Left ventricle myocardium superior (tissue), 1 donor: ENCODE data around the gene SETBP1. TPM values are rescaled to one million over a fixed set of nuclear protein-coding genes. Genes with fewer than 3 reads are reported as not detected.

Source experiments
- ATAC-seq: fragments of 200-7000 bp; cut with Tn5 transposase; one replicate; pipeline ENCODE4 v1.9.1; 2020; ENCODE audit warnings: mild to moderate bottlenecking, moderate library complexity
- DNase-seq: peaks from one replicate; pipeline ENCODE4 v3.0.0-alpha.2; 2020
- intact Hi-C: fragments of 100-400 bp; cut with micrococcal nuclease; formaldehyde crosslinking; loops from one replicate; pipeline ENCODE4 v1.11.0; 2022
- total RNA-seq: library from RNA; stranded (reverse); fragmentation: NEBNext Ultra II Directional; extraction: Animal tissue kit (Norgen Biotek cat#: 25700); gene quantifications from one replicate; pipeline ENCODE4 v1.2.1, GENCODE V29; 2021
- donor health status: DM: no; HTN: yes; CAD: no; lungs with severe emphysema.

SETBP1 gene
- total RNA-seq, 1 donor from 2014 or later: 6.7 TPM

DNA sequence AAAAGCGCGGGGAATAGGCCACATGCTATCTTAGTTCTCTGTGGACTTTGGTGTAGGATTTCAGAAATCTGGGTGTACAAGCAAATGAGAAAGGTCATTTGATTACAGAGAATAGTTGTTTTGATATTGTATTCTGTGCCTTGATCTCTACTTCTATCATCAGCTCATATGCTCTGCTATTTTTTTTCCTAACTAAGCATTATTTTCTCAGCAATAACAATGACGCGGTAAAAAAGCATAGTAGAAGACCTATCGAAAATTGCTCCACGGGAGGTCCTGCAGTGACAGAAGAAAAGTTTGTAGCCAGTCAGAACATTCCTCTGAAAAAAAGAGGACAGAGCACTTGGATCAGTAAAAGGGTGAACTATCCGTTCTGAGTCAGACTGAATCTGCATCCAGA is 2.8 kb upstream of the SETBP1 start:
- ATAC-seq (no peak), DNase-seq (no peak)
- intact Hi-C loops: loop anchor here (10.0 kb wide), 2 partner anchors 537 to 543 kb away; no protein-coding TSS in a partner anchor

DNA sequence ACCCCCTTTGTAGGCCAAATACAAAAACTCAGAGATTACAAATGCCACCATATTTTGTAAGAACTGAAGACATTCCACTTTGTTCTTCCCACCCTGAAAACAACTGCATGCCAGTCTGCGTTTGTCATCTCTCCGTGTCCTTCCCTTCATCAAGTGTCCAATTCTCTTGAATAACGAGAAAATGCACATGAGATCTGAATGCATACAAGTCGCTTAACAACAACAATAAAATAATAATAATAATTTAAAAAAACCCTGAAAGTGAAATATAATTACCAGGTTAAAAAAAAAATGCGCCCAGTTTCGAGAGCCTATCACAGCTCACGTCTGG is 2.0 kb upstream of the SETBP1 start:
- DNase-seq: no peak
- no peak for ATAC-seq
- intact Hi-C loops: loop anchor here (10.0 kb wide), 2 partner anchors 536 to 544 kb away; no protein-coding TSS in a partner anchor

DNA sequence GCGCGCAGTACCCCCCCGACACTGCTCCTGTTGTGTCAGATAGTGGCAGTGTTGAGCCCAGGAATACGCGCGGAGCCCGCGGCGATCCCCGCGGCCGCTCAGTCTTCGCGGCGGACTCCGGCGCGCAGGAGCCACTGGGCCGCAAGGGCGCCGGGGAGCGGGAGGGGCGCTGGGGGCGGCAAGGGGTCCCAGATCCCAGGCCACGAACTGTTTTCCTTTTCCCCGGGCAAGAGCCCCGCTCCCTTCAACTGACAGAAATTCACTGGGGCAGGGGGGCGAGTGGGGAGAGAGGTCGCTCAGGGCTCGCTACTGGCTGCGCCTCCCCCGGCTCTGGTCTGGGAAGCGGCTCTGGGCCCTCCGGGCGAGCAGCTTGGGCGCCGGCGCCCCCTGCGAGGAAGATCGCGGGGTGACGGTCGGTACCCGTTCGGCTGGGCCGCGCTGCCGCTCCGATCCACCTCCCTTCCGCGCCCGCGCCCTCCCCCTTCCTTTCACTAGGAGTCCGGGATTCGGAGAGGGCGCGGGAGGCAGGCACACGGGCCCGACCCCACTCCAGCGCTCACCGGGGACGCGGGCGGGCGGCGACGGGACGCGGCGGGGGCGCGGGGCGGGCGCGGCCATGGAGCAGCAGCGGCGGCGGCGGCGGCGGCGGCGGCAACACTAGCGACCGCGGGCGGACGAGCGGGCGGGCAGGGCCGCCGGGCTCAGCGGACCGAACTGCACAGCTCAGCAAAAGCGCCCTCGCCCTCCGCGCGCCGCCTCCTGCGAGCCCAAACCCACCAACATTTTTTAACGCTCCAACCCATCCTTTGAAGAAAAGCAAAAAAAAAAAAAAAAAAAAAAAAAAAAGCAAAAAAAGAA is 1.4 kb upstream of the SETBP1 start:
- peak; percentile 97 for ATAC-seq
- DNase-seq: peak; percentile 92
- intact Hi-C loops: loop anchor here (10.0 kb wide), 2 partner anchors 536 to 544 kb away; no protein-coding TSS in a partner anchor

DNA sequence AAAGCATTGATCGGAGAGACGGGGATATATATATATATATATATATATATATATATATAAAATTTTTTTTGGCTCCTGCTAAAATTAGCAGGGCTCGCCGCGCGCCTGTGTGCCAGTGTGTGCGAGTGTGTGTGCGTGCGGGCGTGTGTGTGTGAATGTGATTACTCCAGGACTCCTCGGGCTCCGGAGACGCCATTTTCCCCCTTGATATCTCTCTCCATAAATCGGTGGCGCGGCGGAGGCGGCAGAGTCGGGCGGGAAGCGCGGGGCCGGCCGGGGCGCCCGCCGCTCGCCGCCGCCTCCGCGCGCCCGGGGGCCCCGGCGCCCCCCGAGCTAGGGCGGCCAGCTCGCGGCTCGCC is 795 bp upstream of the SETBP1 start:
- ATAC-seq (no peak), DNase-seq (peak; percentile 75)
- intact Hi-C loops: loop anchor here (10.0 kb wide), 3 partner anchors 205 to 545 kb away; no protein-coding TSS in a partner anchor

DNA sequence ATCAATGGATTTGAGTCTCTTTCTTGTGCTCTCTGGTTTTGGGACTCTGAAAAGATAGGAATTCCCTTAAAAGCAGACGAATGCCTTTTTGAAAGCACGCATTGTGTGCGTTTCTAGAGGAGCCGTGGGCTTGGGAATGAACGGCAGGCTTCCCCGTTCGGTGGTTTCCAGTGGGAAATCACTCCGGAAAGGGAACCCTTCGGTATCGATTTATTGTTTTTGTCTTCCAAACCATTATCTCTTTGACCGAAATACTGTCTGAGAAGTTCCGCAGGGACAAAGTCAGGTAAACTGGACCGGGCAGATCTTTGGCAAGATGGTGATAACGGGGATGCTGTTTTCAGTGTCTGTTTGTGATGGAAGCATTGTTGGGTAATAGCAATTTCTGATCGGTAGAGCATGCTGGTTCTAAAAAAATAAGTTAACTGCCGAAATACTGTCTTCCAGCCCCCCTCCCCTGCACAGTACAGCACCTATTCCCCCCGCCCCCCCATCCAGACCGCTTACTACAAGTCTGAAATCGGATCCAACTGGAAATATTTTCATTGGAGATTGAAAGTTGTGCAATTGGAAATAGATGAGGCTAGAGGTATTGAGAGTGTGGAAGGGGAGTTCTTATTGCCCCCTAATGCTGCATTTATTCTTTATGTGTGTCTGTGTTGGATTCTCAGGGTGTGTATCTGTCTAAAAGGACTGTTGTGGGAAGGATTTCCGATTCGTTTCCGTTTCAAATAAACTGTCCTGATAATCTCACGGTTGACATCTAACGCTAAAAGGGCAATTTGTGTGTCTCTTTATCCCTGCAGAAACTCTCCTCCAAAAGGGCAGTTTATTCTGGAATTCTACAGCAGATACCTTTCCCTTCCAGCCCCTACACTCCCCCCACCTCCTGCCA is 635 bp downstream of the SETBP1 start:
- intact Hi-C loops: loop anchor here (10.0 kb wide), 1 partner anchor 203 kb away; no protein-coding TSS in a partner anchor
- DNase-seq (no peak), ATAC-seq (no peak)

DNA sequence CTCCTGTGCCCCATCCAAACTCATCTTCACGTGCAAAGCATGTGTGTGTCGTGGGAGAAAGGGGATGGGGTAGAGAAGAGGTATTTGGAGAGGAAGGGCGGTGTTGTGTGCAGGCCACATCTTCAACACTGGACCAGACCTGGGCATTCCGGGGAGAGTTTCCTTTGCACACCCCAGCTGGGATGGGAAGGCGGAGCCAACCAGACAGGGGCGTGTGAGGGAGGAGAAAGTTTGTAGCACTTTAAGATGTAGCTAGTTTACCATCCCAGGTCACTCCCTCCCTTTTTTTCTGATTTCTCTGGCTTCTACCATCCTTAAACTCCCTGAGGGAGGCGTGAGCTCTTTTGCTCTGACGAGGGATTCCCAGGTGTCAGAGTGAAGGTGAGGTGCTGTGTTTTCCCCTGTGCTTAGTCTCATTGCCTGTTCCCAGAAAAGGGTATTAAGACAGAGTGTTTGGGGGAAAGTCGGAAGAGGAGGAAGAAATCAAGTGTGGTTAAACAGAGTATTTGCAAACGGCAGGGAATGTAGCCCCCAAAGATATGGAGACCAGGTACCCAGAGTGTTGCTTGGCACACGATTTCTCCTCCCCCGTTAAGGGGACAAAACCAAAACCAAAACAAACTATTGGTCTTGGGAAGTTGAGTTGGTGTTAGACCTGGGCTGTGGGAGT is 1.6 kb downstream of the SETBP1 start:
- no peak for DNase-seq
- intact Hi-C loops: loop anchor here (10.0 kb wide), 1 partner anchor 202 kb away; no protein-coding TSS in a partner anchor
- no peak for ATAC-seq

DNA sequence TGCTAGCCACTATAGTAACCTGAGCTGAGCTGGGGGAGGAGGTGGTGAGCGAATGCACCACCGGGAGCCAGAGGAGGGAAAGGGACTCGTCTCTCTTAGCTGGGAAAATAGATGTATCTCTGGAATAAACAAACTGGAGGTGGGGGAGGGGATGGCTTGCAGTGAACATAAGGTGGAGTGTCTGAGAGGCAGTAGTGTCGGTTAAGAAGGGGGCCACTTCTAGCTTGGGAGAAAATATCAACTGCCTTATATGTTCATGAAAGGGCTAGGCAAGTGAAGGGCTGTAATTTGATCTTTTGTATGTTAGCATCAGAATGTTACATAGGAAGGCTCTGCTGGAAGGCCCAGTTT is 2.2 kb downstream of the SETBP1 start:
- intact Hi-C loops: loop anchor here (10.0 kb wide), 1 partner anchor 202 kb away; no protein-coding TSS in a partner anchor
- DNase-seq: no peak

DNA sequence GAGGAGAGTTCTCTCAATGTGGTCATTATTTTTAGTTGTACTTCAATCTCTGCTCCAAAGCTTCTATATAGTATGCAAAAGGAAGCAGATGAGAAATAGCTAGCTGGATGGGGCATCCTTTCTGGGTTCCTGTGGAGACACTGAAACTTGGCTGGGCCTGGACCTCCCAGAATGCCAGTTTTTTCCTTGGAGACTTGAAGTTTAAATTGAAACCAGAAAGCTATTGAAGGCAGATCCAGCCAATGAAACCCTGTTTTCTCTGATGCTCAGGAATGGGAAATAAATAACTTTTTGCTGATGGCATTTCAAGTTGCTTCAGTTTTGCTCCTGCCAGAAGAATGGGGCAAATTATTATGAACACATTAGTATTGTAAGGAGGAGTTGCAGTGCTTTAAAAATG is 2.9 kb downstream of the SETBP1 start:
- DNase-seq (no peak), ATAC-seq (no peak)
- intact Hi-C loops: loop anchor here (10.0 kb wide), 1 partner anchor 201 kb away; no protein-coding TSS in a partner anchor

More for the DNA sequence above, 2.2 kb downstream of the SETBP1 start:
- ATAC-seq: no peak

DNA sequence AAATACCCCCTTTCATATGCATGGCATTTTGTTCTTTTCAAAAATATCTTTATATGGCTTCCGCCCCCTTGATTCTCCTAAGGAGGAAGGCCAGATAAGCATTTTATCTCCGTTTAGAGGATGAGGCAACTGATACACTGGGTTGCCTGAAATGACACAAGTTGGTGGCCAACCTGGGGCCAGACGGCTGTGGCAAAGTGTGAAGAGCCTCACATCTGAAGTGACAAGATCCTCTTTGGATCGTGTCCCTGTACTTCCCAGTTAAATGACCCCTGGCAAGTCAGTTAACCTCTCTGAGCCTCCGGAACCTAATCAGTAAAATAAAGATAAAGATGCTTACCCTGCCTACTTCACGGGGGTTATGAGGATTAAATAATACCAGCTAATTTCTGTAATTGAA is 4.6 kb downstream of the SETBP1 start:
- no peak for DNase-seq
- ATAC-seq: no peak
- intact Hi-C loops: loop anchor here (10.0 kb wide), 1 partner anchor 200 kb away; no protein-coding TSS in a partner anchor

DNA sequence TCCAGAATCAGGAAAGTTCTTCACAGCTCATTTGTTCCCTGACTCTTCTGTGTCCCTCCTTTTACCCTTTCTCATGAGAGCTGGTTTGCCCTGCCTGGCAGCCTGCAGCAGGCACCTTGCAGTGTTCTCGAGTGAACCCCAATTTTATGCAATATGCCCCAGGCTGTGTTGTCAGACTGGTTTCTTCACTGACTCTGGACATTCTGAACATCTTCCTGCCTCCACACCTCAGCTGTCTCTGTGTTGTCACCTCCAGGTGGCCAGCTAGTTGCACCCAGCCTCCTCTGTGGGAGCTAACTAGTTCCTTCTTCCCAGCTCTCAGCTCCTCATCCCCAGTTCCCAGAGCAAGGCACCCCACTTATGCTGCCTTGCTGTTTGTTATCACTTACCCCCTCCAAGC is 5.5 kb downstream of the SETBP1 start:
- ATAC-seq (no peak), DNase-seq (no peak)
- intact Hi-C loops: loop anchor here (10.0 kb wide), 1 partner anchor 199 kb away; no protein-coding TSS in a partner anchor

DNA sequence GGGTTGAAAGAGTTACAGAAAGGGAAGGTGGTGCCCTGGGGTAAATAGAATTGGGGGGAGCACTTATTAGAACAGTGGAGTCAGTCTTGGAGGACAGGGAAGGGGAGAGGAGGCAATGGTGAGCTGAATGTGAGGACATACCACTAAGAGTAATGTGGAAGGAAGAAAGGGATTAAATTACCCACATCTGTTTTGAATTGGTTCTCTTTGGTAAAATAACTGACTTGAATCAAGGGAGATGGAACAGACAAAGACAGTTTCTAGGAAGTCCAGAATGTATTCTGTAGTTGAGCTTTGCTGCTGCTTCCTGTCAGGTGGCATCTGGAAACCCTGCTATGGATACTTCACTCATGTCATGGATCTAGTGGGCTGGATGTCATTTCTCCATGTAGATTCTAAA is 6.7 kb downstream of the SETBP1 start:
- intact Hi-C loops: loop anchor here (10.0 kb wide), 1 partner anchor 197 kb away; no protein-coding TSS in a partner anchor
- ATAC-seq: no peak
- DNase-seq: no peak

DNA sequence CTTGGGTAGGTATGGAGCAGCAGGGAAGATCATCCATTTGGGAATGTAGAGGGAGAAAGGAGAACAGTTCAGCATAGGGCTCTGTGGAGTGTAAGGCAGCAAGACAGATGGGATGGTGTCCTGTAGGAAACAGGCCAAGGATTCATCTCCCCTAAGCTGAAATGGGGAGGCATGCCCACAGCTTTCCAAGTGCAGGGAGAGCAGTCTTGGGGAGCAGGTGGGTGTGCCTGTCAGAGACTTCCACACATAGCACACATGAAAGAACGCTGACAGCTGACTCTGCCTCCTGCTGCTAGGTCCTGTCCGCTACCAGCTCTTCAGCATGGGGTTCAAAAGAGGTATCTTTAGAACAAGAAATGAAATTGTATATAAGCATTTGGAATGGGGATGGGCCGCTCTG is 9.0 kb downstream of the SETBP1 start:
- DNase-seq (no peak), ATAC-seq (no peak)
- intact Hi-C loops: loop anchor here (10.0 kb wide), 1 partner anchor 195 kb away; no protein-coding TSS in a partner anchor

DNA sequence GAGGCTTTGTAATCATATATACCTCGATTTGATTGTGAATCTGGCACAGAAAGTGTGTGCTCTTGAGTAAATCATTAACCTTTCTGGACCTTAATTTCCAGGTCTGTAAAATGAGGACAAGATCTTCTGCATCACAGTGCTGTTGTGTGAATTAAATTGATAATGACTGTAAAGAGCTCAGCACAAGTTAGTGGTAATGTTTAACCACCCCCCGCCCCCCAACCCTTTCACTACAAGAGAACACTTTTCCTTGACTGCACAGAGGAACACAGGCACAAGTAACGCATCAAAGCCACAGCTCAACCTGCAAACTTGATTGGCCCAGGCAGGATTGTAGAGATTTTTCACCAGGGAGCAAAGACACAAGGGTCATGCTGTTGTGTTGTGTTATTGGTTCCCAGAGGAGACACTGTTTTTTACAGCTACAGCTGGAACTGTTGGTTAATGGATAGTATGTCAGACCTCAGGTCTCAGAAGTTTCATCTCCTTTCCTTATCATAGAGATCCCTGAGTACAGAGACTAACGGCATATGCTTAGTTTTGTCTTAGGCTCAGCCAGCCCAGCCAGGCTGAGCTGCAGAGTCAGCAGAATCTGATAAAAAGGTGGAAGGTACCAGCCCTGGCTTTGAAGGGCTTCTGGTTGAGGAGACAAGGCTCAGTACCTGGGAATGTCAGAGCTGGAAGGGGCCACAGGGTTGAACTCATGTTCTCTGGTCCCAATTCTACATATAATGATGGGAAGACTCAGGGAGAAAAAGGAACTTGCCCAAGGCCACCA is 10.6 kb downstream of the SETBP1 start:
- ATAC-seq (no peak), DNase-seq (no peak)
- intact Hi-C loops: no loop called here

DNA sequence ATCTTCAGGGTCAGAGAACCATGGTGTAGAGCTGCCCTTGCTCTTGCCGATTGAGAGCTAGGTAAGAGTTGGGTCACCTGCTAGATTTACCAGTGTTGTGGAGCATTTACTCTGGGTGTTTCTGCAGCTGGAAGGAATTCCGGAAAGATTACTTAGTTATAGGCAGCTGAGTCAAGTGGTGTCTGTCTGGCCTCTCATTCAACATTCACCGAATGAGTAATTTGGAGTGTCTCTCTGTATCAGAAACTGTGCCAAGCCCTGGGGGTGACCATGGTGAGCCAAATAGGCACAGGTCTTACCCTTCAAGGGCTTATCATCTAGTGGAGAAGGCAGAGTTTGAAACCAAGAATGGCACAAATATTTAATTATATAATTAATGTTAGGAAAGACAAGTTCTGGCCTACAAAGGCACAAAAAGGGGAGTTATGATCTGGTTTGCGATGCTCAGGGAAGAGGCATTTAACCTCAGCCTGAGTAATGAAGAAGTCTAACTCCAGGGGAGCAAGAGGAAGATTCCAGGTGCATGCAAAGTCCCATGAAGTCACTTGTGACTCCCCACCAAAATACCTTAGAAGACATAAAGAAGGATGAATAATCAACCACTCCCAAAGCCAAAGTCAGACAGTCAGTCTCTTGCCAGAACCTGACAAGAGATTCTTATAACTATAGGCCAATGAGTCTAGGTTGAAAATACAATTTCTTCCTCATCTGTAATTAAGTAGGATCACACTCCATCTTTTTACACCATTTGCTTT is 12.5 kb downstream of the SETBP1 start:
- intact Hi-C loops: no loop called here
- DNase-seq (no peak), ATAC-seq (no peak)

DNA sequence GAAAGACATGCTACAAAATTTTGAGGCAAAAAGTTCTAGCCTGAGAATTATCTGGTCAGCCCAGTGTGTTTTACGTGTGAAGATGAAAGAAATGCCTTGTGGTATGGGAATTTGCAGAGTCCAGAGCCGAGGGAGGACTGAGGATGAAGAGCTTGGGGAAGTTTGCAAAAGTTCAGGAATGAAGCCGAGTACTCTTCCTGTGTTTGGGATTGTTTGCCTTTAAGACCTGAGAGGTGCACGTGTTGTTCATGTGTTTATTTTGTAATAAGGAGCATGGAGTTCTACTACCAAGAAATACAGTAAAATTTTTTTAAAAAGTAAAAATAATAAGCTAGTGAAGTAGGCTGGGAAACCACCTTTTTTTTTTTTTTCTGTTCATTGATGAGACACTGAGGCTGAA is 14.8 kb downstream of the SETBP1 start:
- ATAC-seq (no peak), DNase-seq (no peak)
- intact Hi-C loops: no loop called here

DNA sequence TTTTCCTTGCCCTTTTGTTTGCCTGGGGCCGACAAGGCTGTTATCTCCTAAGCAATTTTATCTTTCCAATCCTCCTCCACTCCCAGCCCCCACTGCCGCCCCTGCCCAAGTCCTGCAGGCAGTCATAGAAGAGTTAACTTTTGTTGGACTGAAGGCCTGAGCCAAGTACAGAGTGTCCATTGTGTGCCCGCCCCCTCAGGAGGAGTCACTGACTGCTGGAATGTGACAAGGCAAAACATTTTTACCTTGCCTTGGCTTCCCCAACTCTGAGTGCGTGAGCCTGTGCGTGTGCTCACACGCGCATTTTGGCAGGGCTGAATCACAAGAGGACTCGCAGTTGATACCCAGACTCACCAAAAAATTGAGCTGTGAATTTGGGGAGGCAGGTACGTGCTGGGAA is 16.2 kb downstream of the SETBP1 start:
- ATAC-seq (peak; percentile 82), DNase-seq (peak; percentile 38)
- intact Hi-C loops: no loop called here

DNA sequence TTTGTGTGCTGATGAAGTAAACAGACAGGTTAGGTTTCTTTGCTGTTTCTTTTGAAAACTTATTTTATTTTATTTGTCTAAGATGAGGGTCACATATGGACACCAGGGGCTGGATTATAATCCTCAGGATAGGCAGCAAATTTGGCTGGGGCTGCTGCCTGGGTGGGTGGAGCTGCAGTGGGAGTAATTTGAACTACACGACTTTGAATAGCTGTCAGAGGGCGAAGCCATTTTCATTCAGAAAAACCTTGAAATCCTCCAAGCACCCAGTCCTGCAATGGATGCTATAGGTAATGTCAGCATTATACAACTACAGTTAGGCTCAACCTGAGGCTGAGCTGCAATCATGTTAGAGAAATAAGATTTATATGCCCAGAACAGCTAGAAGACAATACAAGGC is 16.6 kb downstream of the SETBP1 start:
- DNase-seq (no peak), ATAC-seq (peak; percentile 17)
- intact Hi-C loops: no loop called here

DNA sequence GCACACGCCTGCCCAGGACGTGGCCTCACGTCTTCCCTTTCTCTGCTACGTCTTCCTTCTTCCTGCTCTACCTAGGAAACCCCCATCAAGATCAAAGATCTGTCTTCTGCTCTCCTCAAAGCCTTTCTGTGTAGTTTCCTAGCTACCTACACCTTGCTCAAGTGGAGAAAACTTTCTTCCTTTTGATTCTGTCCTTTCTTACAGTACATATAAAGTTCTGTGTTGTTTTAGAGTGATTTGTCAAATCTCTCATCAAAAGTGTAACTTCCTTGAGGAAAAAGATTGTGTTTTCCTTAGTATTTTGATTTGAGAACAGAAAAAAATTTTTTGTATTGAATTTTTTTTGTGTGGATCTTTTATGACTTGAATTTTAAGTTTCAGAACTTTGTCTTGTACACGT is 17.8 kb downstream of the SETBP1 start:
- intact Hi-C loops: no loop called here
- no peak for ATAC-seq

More for the DNA sequence above, 17.8 kb downstream of the SETBP1 start:
- no peak for DNase-seq
